Measurements from ENCODE around the gene DFFB. TPM values are rescaled to one million over a fixed set of nuclear protein-coding genes. Genes with fewer than 3 reads are reported as not detected.

Gene DFFB, protein sequence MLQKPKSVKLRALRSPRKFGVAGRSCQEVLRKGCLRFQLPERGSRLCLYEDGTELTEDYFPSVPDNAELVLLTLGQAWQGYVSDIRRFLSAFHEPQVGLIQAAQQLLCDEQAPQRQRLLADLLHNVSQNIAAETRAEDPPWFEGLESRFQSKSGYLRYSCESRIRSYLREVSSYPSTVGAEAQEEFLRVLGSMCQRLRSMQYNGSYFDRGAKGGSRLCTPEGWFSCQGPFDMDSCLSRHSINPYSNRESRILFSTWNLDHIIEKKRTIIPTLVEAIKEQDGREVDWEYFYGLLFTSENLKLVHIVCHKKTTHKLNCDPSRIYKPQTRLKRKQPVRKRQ
- 4.1 and 6.8 TPM in 2 replicates for total RNA-seq (ENCODE audit: low replicate concordance)

DNA sequence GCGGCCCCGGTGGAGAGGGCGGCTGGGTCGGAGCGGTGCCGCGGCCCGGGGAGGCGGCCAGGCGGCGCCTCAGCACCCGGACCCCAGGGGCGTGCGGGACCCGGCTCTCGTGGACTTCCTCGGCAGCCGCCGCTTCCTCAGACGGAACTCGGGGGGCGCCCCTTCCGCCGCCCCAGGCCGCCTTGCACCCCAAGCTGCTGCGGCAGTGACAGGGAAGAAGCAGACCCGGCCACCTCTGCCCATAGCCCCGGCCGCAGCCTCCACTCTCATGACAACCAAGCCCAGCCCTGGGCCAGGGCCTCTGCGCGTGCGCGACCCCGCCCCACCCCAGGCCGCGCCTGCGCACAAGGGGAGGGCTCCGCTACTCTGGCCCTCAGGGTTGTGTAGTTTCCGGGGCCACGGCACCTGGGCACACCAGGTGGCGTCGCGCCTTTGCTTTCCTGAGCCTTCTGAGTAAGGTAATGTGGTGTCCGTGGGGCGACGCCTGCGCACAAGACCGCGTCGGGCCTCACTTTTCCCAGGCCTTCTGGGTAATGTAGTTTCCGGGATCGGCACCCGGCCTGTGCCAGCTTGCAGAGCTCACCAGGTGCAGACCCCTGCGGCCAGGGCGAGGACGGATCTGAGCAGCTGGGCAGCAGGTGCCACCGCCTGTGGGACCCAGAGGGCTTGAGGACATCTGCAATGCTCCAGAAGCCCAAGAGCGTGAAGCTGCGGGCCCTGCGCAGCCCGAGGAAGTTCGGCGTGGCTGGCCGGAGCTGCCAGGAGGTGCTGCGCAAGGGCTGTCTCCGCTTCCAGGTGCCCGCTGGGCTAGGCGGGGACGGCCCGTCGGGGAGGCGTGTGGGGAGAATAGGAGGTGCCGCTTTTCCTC lies at the start of gene DFFB, which contains the start of gene CEP104:
Gene DFFB (plus strand): TSS at position 554 of the 868 bp plus-strand sequence. CDS start 128 bp downstream, at position 682.
Gene CEP104 (minus strand): TSS at position 289 of the 868 bp plus-strand sequence. CDS start 4,804 bp downstream, outside the sequence.

GRCh38 chr1:3900150-3900968 lies 43.1 kb downstream of the DFFB start, which contains the start of gene C1orf174:
Gene C1orf174 (minus strand): TSS chr1:3900272. CDS start chr1:3900186, 86 bp downstream.

Other genes starting within 250 kb of the DFFB start
- gene MEGF6, start 246.0 kb upstream of the DFFB start, total RNA-seq (ENCODE audit: low replicate concordance): 47.6 and 248 TPM in 2 replicates
- gene TPRG1L, start 232.5 kb upstream of the DFFB start, total RNA-seq (ENCODE audit: low replicate concordance): 23.1 and 27.5 TPM in 2 replicates
- gene WRAP73, start 207.4 kb upstream of the DFFB start, total RNA-seq (ENCODE audit: low replicate concordance): 11.7 and 16.4 TPM in 2 replicates
- gene TP73, start 205.0 kb upstream of the DFFB start, total RNA-seq (ENCODE audit: low replicate concordance): not detected in 2 replicates
- not detected in 2 replicates for gene CCDC27, start 105.0 kb upstream of the DFFB start, total RNA-seq (ENCODE audit: low replicate concordance)
- gene SMIM1, start 84.7 kb upstream of the DFFB start, total RNA-seq (ENCODE audit: low replicate concordance): 0.70 and 1.4 TPM in 2 replicates
- gene LRRC47, start 61.0 kb upstream of the DFFB start, total RNA-seq (ENCODE audit: low replicate concordance): 18.5 and 24.1 TPM in 2 replicates
- gene CEP104, start 265 bp upstream of the DFFB start, total RNA-seq (ENCODE audit: low replicate concordance): 11.5 and 12.0 TPM in 2 replicates
- gene C1orf174, start 42.8 kb downstream of the DFFB start, total RNA-seq (ENCODE audit: low replicate concordance): 32.2 and 39.8 TPM in 2 replicates

All from smooth muscle cell of the coronary artery (primary cell).